Lower leg skin (tissue), 4 donors: Measurements from ENCODE around the gene POU3F3. TPM values are rescaled to one million over a fixed set of nuclear protein-coding genes. Genes with fewer than 3 reads are reported as not detected.

Experiments used
- DNase-seq, 2 donors: peaks; one replicate each; pipeline ENCODE4 v3.0.0-alpha.2; 2019; ENCODE audit warnings: low spot score in 2 of 2
- H3K4me3 ChIP-seq: fragments of 200-600 bp; sonication (generic); 2 replicates; pipeline ENCODE4 v1.5.1; 2017; ENCODE audit warnings: mild to moderate bottlenecking, low read depth; ENCODE audit not compliant: poor library complexity, severe bottlenecking
- CTCF ChIP-seq, 3 donors: fragments of 450-650 bp; IDR thresholded peaks; one replicate each; pipeline ENCODE4 v1.5.1; 2016; ENCODE audit warnings: antibody characterized with exemption in 3 of 3, mild to moderate bottlenecking in 3 of 3, moderate library complexity in 2 of 3
- POLR2A ChIP-seq, 2 donors: fragments of 450-650 bp; IDR thresholded peaks; one replicate each; pipeline ENCODE4 v1.6.1; 2016 to 2017; ENCODE audit warnings: antibody characterized with exemption in 2 of 2, mild to moderate bottlenecking in 1 of 2, moderate library complexity in 1 of 2
- WGBS, 2 donors: methylation state at CpG; one replicate each; pipeline ENCODE4 v1.1.5; 2018; 5-methylcytosine and 5-hydroxymethylcytosine counted together
- intact Hi-C: fragments of 100-400 bp; cut with DNase I; formaldehyde crosslinking; loops from one replicate; pipeline ENCODE4 v1.15.0; 2023; ENCODE audit warnings: low total_unique reads
- total RNA-seq, 4 donors: library from RNA; depleted of rRNA; stranded (reverse); fragments of >200 nt; gene quantifications; one replicate each; pipeline ENCODE4 v1.1.0, GENCODE V29; 2016

POU3F3 gene
- total RNA-seq, 4 donors from 2014 or later = 0.84 to 3.5 (median 2.1) TPM

GRCh38 chr2:104900608-104901007, 46.7 kb downstream of the POU3F3 start:
- intact Hi-C loops = no loop called here
- H3K4me3 ChIP-seq = no peak overlapping the region
- 80 to 81% methylated on average over 7 of the region's 7 CpGs for WGBS, 2 donors
- TF ChIP-seq CTCF (IDR thresholded peaks at IDR 0.05) = no peak
- TF ChIP-seq POLR2A (IDR thresholded peaks at IDR 0.05) = no peak
- DNase-seq = no peak

- intact Hi-C loops = no loop called here
- WGBS, 2 donors = 78 to 83% methylated on average over 14 of the region's 14 CpGs
- TF ChIP-seq POLR2A (IDR thresholded peaks at IDR 0.05) (no peak), CTCF (IDR thresholded peaks at IDR 0.05) (no peak)
- no peak overlapping the region for H3K4me3 ChIP-seq
- DNase-seq = no peak
Observed at GRCh38 chr2:104901037-104901881, 47.3 kb downstream of the POU3F3 start.

- DNase-seq = no peak
- WGBS, 2 donors = 79 to 81% methylated on average over 6 of the region's 6 CpGs
- TF ChIP-seq POLR2A (IDR thresholded peaks at IDR 0.05) = no peak
- no peak for TF ChIP-seq CTCF (IDR thresholded peaks at IDR 0.05)
- intact Hi-C loops = no loop called here
- no peak overlapping the region for H3K4me3 ChIP-seq
Observed at GRCh38 chr2:104902317-104902716, 48.4 kb downstream of the POU3F3 start.

Other genes with a start within 250 kb of the POU3F3 start
- gene MRPS9, start 184.0 kb downstream of the POU3F3 start, total RNA-seq = 10 to 100 TPM; 16.1 to 20.0 (median 17.3) TPM